Measurements from ENCODE around the gene NFE2L3. TPM values are rescaled to one million over a fixed set of nuclear protein-coding genes. Genes with fewer than 3 reads are reported as not detected.

Gene NFE2L3
- polyA plus RNA-seq, 1 experiment = 63.5 TPM

- Histone ChIP-seq H3K4me3 (ENCODE audit: low read depth, low read length) (no peak overlapping the region), H3K9me3 (ENCODE audit: control insufficient read depth, insufficient read depth, low read length) (no peaks in the 10 kb centered on the region), H3K27ac (ENCODE audit: low read depth, low read length) (no peak overlapping the region), H3K27me3 (ENCODE audit: control insufficient read depth, insufficient read depth, low read length) (peaks cover 9% of the 10 kb centered on the region)
- DNase-seq (ENCODE audit: low read depth, low spot score) = no peak
- ChIA-PET POLR2A (no interaction called here), CTCF (interaction anchor here (1.8 kb wide), 1 partner anchor 36 kb away, joined by 4 read pairs; no protein-coding TSS in a partner anchor)
- TF ChIP-seq CTCF (IDR thresholded peaks at IDR 0.05; ENCODE audit: low read depth, low read length) = no peak
Observed at GRCh38 chr7:26127411-26127810, 24.6 kb upstream of the NFE2L3 start.

- POLR2A ChIA-PET = no interaction called here
- CTCF ChIA-PET = no interaction called here
- peaks cover 17% of the 10 kb centered on the region for H3K27me3 ChIP-seq (ENCODE audit: control insufficient read depth, insufficient read depth, low read length)
Observed at GRCh38 chr7:26131056-26131589, 20.9 kb upstream of the NFE2L3 start.

GRCh38 chr7:26135076-26135475 is 16.9 kb upstream of the NFE2L3 start:
- Histone ChIP-seq H3K4me3 (ENCODE audit: low read depth, low read length) (no peak overlapping the region), H3K9me3 (ENCODE audit: control insufficient read depth, insufficient read depth, low read length) (no peaks in the 10 kb centered on the region), H3K27me3 (ENCODE audit: control insufficient read depth, insufficient read depth, low read length) (peaks cover 17% of the 10 kb centered on the region), H3K27ac (ENCODE audit: low read depth, low read length) (no peak overlapping the region)
- CTCF ChIA-PET = no interaction called here
- no peak for DNase-seq (ENCODE audit: low read depth, low spot score)
- POLR2A ChIA-PET = no interaction called here
- no peak for TF ChIP-seq CTCF (IDR thresholded peaks at IDR 0.05; ENCODE audit: low read depth, low read length)

More at GRCh38 chr7:26131056-26131589, 20.9 kb upstream of the NFE2L3 start:
- no peak for TF ChIP-seq CTCF (IDR thresholded peaks at IDR 0.05; ENCODE audit: low read depth, low read length)
- DNase-seq (ENCODE audit: low read depth, low spot score) = no peak
- H3K4me3 ChIP-seq (ENCODE audit: low read depth, low read length) = no peak overlapping the region
- no peak overlapping the region for H3K27ac ChIP-seq (ENCODE audit: low read depth, low read length)
- no peaks in the 10 kb centered on the region for H3K9me3 ChIP-seq (ENCODE audit: control insufficient read depth, insufficient read depth, low read length)

GRCh38 chr7:26135551-26135950 is 16.4 kb upstream of the NFE2L3 start:
- peaks cover 17% of the 10 kb centered on the region for H3K27me3 ChIP-seq (ENCODE audit: control insufficient read depth, insufficient read depth, low read length)
- H3K4me3 ChIP-seq (ENCODE audit: low read depth, low read length) = no peak overlapping the region
- POLR2A ChIA-PET = no interaction called here
- no peaks in the 10 kb centered on the region for H3K9me3 ChIP-seq (ENCODE audit: control insufficient read depth, insufficient read depth, low read length)
- CTCF ChIA-PET = no interaction called here
- no peak for DNase-seq (ENCODE audit: low read depth, low spot score)
- TF ChIP-seq CTCF (IDR thresholded peaks at IDR 0.05; ENCODE audit: low read depth, low read length) = no peak
- H3K27ac ChIP-seq (ENCODE audit: low read depth, low read length) = no peak overlapping the region

GRCh38 chr7:26136831-26137230 is 15.2 kb upstream of the NFE2L3 start:
- CTCF ChIA-PET = no interaction called here
- TF ChIP-seq CTCF (IDR thresholded peaks at IDR 0.05; ENCODE audit: low read depth, low read length) = no peak
- DNase-seq (ENCODE audit: low read depth, low spot score) = no peak
- POLR2A ChIA-PET = no interaction called here
- Histone ChIP-seq H3K27me3 (ENCODE audit: control insufficient read depth, insufficient read depth, low read length) (peaks cover 11% of the 10 kb centered on the region), H3K27ac (ENCODE audit: low read depth, low read length) (no peak overlapping the region), H3K4me3 (ENCODE audit: low read depth, low read length) (no peak overlapping the region), H3K9me3 (ENCODE audit: control insufficient read depth, insufficient read depth, low read length) (no peaks in the 10 kb centered on the region)
